SK-N-SH treated with all-trans-retinoic acid at 6 μM for 48 hours (cell line): ENCODE results near the gene CCDC78.
A peak's percentile ranks its signal among the peaks of the same experiment; 100 is the strongest.

ENCODE experiments used
- ATAC-seq: fragments of 200-7000 bp; cut with Tn5 transposase; 3 replicates; pipeline ENCODE4 v1.9.1; 2020; ENCODE audit warnings: mild to moderate bottlenecking, moderate library complexity
- ARNTL ChIP-seq: fragments of 450-650 bp; formaldehyde crosslinking; IDR thresholded peaks from 2 replicates; pipeline ENCODE4 v1.5.0; 2020; ENCODE audit warnings: low read depth, mild to moderate bottlenecking, moderate library complexity, borderline replicate concordance
- BACH2 ChIP-seq: fragments of 250-450 bp; sonication (Bioruptor Pico); IDR thresholded peaks from 2 replicates; pipeline ENCODE4 v1.9.0; 2021; ENCODE audit warnings: mild to moderate bottlenecking, borderline replicate concordance
- CSDC2 ChIP-seq: fragments of 250-450 bp; sonication (Bioruptor Pico); IDR thresholded peaks from 2 replicates; pipeline ENCODE4 v1.5.0; 2020; ENCODE audit warnings: mild to moderate bottlenecking, moderate library complexity
- GLIS3 ChIP-seq: fragments of 250-450 bp; sonication (Bioruptor Pico); IDR thresholded peaks from 2 replicates; pipeline ENCODE4 v1.5.0; 2020; ENCODE audit warnings: mild to moderate bottlenecking, moderate library complexity
- ISL1 ChIP-seq: fragments of 250-450 bp; sonication (Bioruptor Pico); IDR thresholded peaks from 2 replicates; pipeline ENCODE4 v2.1.2; 2022; ENCODE audit warnings: mild to moderate bottlenecking, moderate library complexity
- OSR1 ChIP-seq: fragments of 250-450 bp; sonication (Bioruptor Pico); IDR thresholded peaks from 2 replicates; pipeline ENCODE4 v1.8.0; 2022; ENCODE audit warnings: moderate library complexity, mild to moderate bottlenecking, inconsistent platforms
- PPARA ChIP-seq: fragments of 250-450 bp; sonication (Bioruptor Pico); IDR thresholded peaks from 2 replicates; pipeline ENCODE4 v1.5.0; 2020; ENCODE audit warnings: mild to moderate bottlenecking, borderline replicate concordance
- RARB ChIP-seq: fragments of 250-450 bp; sonication (Bioruptor Pico); IDR thresholded peaks from 2 replicates; pipeline ENCODE4 v1.8.0; 2021; ENCODE audit warnings: mild to moderate bottlenecking, moderate library complexity
- SNAI2 ChIP-seq: fragments of 250-450 bp; sonication (Bioruptor Pico); IDR thresholded peaks from 2 replicates; pipeline ENCODE4 v1.5.0; 2020; ENCODE audit warnings: mild to moderate bottlenecking, moderate library complexity
- TCF4 ChIP-seq: fragments of 250-450 bp; sonication (Bioruptor Pico); IDR thresholded peaks from 2 replicates; pipeline ENCODE4 v1.8.0; 2021; ENCODE audit warnings: mild to moderate bottlenecking, moderate library complexity, borderline replicate concordance
- TOX ChIP-seq: fragments of 250-450 bp; sonication (Bioruptor Pico); IDR thresholded peaks from 2 replicates; pipeline ENCODE4 v1.8.0; 2021; ENCODE audit warnings: mild to moderate bottlenecking, moderate library complexity, borderline replicate concordance
- ZC3H10 ChIP-seq: fragments of 250-450 bp; sonication (Bioruptor Pico); IDR thresholded peaks from 2 replicates; pipeline ENCODE4 v1.5.1; 2021; ENCODE audit warnings: mild to moderate bottlenecking, moderate library complexity
- ZFP3 ChIP-seq: fragments of 250-450 bp; sonication (Bioruptor Pico); IDR thresholded peaks from 2 replicates; pipeline ENCODE4 v1.5.0; 2020; ENCODE audit warnings: mild to moderate bottlenecking, moderate library complexity
- ZNF565 ChIP-seq: fragments of 450-650 bp; formaldehyde crosslinking; conservative IDR thresholded peaks from 2 replicates; pipeline ENCODE4 v1.5.0; 2020; ENCODE audit warnings: low read depth, mild to moderate bottlenecking, moderate library complexity
- ZNF70 ChIP-seq: fragments of 450-650 bp; formaldehyde crosslinking; IDR thresholded peaks from 2 replicates; pipeline ENCODE4 v1.5.0; 2020; ENCODE audit warnings: mild to moderate bottlenecking, moderate library complexity
- ZNF8 ChIP-seq: fragments of 450-650 bp; formaldehyde crosslinking; IDR thresholded peaks from 2 replicates; pipeline ENCODE4 v1.5.0; 2020; ENCODE audit warnings: mild to moderate bottlenecking, moderate library complexity
- TF ChIP-seq, protein P1 (sequence below): fragments of 250-450 bp; sonication (Bioruptor Pico); IDR thresholded peaks from 2 replicates; pipeline ENCODE4 v1.5.1; 2021; ENCODE audit warnings: mild to moderate bottlenecking, moderate library complexity
- TF ChIP-seq, protein P2 (sequence below): fragments of 250-450 bp; sonication (Bioruptor Pico); IDR thresholded peaks from 2 replicates; pipeline ENCODE4 v1.5.1; 2020; ENCODE audit warnings: low read depth, mild to moderate bottlenecking, moderate library complexity
- TF ChIP-seq, protein P3 (sequence below): fragments of 250-450 bp; sonication (Bioruptor Pico); IDR thresholded peaks from 2 replicates; pipeline ENCODE4 v1.8.0; 2020; ENCODE audit warnings: mild to moderate bottlenecking, moderate library complexity, borderline replicate concordance
- TF ChIP-seq, protein P4 (sequence below): fragments of 250-450 bp; sonication (Bioruptor Pico); IDR thresholded peaks from 2 replicates; pipeline ENCODE4 v1.8.0; 2021; ENCODE audit warnings: low read depth, mild to moderate bottlenecking, moderate library complexity, borderline replicate concordance
- TF ChIP-seq, protein P5 (sequence below): fragments of 250-450 bp; sonication (Bioruptor Pico); IDR thresholded peaks from 2 replicates; pipeline ENCODE4 v1.5.0; 2020; ENCODE audit warnings: mild to moderate bottlenecking, moderate library complexity

CCDC78 gene

DNA sequence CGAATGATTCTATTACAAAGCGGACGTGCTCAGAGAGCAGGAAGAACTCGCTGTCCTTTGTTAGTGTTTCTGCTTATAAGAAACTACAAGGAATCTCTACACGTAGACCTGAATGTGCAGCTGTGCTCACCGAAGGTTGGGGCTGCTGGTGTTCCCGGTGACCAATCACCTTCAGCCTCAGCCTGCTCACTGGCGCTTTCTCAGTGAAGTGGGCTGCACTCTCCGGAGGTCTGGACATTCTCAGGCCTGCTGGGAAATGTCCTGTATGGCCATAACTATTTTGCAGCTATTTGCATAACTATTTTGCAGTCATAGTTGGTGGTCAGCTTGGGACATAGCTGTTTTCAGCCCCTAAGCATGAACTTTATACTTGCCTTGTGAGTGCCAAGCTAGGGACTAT is 24.2 kb upstream of the CCDC78 start:
- peak; percentile 49 for ATAC-seq
- TF ChIP-seq SNAI2 (CRISPR knock-in tag) (no peak), ISL1 (CRISPR knock-in tag) (no peak), CSDC2 (no peak), OSR1 (no peak), TCF4 (CRISPR knock-in tag) (no peak), ZNF8 (CRISPR knock-in tag) (no peak), PPARA (no peak), ARNTL (no peak), ZNF70 (CRISPR knock-in tag) (no peak), ZC3H10 (CRISPR knock-in tag) (no peak), ZFP3 (CRISPR knock-in tag) (no peak), TOX (CRISPR knock-in tag) (no peak)
- TF ChIP-seq, protein P1, sequence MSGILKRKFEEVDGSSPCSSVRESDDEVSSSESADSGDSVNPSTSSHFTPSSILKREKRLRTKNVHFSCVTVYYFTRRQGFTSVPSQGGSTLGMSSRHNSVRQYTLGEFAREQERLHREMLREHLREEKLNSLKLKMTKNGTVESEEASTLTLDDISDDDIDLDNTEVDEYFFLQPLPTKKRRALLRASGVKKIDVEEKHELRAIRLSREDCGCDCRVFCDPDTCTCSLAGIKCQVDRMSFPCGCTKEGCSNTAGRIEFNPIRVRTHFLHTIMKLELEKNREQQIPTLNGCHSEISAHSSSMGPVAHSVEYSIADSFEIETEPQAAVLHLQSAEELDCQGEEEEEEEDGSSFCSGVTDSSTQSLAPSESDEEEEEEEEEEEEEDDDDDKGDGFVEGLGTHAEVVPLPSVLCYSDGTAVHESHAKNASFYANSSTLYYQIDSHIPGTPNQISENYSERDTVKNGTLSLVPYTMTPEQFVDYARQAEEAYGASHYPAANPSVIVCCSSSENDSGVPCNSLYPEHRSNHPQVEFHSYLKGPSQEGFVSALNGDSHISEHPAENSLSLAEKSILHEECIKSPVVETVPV (CRISPR knock-in tag): no peak
- TF ChIP-seq, protein P2, sequence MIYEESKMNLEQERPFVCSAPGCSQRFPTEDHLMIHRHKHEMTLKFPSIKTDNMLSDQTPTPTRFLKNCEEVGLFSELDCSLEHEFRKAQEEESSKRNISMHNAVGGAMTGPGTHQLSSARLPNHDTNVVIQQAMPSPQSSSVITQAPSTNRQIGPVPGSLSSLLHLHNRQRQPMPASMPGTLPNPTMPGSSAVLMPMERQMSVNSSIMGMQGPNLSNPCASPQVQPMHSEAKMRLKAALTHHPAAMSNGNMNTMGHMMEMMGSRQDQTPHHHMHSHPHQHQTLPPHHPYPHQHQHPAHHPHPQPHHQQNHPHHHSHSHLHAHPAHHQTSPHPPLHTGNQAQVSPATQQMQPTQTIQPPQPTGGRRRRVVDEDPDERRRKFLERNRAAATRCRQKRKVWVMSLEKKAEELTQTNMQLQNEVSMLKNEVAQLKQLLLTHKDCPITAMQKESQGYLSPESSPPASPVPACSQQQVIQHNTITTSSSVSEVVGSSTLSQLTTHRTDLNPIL: no peak
- TF ChIP-seq, protein P3, sequence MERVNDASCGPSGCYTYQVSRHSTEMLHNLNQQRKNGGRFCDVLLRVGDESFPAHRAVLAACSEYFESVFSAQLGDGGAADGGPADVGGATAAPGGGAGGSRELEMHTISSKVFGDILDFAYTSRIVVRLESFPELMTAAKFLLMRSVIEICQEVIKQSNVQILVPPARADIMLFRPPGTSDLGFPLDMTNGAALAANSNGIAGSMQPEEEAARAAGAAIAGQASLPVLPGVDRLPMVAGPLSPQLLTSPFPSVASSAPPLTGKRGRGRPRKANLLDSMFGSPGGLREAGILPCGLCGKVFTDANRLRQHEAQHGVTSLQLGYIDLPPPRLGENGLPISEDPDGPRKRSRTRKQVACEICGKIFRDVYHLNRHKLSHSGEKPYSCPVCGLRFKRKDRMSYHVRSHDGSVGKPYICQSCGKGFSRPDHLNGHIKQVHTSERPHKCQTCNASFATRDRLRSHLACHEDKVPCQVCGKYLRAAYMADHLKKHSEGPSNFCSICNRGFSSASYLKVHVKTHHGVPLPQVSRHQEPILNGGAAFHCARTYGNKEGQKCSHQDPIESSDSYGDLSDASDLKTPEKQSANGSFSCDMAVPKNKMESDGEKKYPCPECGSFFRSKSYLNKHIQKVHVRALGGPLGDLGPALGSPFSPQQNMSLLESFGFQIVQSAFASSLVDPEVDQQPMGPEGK (CRISPR knock-in tag): no peak

DNA sequence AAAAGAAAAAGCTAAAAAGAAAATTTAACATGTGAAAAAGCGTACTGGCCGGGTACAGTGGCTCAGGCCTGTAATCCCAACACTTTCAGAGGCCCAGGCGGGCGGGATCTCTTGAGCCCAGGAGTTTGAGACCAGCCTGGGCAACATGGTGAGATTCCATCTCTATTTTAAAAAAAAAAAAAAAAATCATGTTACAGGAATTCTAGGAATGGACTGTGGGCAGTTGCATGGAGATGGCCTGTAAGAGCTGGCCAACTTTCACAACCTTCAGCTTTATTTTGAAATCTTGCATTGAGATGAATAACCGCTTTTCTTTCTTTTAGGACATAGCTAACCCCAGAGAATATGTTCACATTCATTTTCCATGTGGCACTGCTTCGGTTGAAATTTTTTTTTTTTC is 22.8 kb upstream of the CCDC78 start:
- peak; percentile 79 for ATAC-seq
- TF ChIP-seq GLIS3: no peak

DNA sequence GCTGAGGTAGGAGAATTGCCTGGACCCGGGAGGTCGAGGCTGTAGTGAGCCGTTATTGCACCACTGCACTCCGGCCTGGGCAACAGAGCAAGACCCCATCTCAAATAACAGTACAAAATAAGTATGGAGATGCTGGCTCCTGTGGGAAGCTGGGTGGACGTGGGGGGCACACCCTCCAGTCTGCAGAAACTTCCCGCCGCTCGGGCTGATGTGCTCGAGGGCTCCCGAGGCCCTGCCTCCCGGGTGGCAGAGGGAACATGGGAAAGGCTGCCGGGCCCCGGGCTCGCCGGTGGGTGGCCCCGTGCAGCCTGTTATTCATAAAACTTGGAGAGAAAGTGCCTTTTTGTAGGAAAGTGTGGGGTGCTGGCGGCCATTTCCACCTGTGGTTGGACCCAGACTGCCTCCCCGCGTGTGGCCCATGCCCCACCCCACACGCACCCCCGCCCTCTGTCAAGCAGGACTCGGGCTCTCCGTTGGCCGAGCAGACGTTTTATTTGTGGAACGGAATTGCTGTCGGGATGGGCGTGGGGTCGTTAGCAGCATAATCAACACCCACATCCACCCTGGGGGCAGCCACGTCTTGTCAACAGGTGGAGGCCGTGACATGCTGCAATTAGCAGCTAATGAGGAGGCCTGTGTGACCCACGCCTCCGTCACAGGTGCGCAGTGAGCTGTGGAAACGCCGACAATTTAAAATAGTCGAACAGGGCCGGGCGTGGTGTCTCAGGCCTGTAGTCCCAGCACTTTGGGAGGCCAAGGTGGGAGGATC is 21.9 kb upstream of the CCDC78 start:
- ATAC-seq: no peak
- TF ChIP-seq ZNF8 (CRISPR knock-in tag) (no peak), ZNF565 (CRISPR knock-in tag) (no peak), PPARA (no peak), ARNTL (no peak), GLIS3 (no peak), BACH2 (CRISPR knock-in tag) (no peak), OSR1 (no peak), ISL1 (CRISPR knock-in tag) (no peak), SNAI2 (CRISPR knock-in tag) (no peak), ZNF70 (CRISPR knock-in tag) (no peak), ZFP3 (CRISPR knock-in tag) (no peak), TOX (CRISPR knock-in tag) (no peak), CSDC2 (no peak), RARB (CRISPR knock-in tag) (no peak), ZC3H10 (CRISPR knock-in tag) (no peak)
- TF ChIP-seq, protein P2: no peak
- TF ChIP-seq, protein P1 (CRISPR knock-in tag): no peak
- TF ChIP-seq, protein P4, sequence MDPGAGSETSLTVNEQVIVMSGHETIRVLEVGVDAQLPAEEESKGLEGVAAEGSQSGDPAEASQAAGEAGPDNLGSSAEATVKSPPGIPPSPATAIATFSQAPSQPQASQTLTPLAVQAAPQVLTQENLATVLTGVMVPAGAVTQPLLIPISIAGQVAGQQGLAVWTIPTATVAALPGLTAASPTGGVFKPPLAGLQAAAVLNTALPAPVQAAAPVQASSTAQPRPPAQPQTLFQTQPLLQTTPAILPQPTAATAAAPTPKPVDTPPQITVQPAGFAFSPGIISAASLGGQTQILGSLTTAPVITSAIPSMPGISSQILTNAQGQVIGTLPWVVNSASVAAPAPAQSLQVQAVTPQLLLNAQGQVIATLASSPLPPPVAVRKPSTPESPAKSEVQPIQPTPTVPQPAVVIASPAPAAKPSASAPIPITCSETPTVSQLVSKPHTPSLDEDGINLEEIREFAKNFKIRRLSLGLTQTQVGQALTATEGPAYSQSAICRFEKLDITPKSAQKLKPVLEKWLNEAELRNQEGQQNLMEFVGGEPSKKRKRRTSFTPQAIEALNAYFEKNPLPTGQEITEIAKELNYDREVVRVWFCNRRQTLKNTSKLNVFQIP (CRISPR knock-in tag): no peak
- TF ChIP-seq, protein P3 (CRISPR knock-in tag): no peak
- TF ChIP-seq, protein P5, sequence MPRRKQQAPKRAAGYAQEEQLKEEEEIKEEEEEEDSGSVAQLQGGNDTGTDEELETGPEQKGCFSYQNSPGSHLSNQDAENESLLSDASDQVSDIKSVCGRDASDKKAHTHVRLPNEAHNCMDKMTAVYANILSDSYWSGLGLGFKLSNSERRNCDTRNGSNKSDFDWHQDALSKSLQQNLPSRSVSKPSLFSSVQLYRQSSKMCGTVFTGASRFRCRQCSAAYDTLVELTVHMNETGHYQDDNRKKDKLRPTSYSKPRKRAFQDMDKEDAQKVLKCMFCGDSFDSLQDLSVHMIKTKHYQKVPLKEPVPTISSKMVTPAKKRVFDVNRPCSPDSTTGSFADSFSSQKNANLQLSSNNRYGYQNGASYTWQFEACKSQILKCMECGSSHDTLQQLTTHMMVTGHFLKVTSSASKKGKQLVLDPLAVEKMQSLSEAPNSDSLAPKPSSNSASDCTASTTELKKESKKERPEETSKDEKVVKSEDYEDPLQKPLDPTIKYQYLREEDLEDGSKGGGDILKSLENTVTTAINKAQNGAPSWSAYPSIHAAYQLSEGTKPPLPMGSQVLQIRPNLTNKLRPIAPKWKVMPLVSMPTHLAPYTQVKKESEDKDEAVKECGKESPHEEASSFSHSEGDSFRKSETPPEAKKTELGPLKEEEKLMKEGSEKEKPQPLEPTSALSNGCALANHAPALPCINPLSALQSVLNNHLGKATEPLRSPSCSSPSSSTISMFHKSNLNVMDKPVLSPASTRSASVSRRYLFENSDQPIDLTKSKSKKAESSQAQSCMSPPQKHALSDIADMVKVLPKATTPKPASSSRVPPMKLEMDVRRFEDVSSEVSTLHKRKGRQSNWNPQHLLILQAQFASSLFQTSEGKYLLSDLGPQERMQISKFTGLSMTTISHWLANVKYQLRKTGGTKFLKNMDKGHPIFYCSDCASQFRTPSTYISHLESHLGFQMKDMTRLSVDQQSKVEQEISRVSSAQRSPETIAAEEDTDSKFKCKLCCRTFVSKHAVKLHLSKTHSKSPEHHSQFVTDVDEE (CRISPR knock-in tag): no peak
